ENCODE data around the gene HIP1R. TPM values are rescaled to one million over a fixed set of nuclear protein-coding genes. Genes with fewer than 3 reads are reported as not detected.

The HIP1R gene, protein sequence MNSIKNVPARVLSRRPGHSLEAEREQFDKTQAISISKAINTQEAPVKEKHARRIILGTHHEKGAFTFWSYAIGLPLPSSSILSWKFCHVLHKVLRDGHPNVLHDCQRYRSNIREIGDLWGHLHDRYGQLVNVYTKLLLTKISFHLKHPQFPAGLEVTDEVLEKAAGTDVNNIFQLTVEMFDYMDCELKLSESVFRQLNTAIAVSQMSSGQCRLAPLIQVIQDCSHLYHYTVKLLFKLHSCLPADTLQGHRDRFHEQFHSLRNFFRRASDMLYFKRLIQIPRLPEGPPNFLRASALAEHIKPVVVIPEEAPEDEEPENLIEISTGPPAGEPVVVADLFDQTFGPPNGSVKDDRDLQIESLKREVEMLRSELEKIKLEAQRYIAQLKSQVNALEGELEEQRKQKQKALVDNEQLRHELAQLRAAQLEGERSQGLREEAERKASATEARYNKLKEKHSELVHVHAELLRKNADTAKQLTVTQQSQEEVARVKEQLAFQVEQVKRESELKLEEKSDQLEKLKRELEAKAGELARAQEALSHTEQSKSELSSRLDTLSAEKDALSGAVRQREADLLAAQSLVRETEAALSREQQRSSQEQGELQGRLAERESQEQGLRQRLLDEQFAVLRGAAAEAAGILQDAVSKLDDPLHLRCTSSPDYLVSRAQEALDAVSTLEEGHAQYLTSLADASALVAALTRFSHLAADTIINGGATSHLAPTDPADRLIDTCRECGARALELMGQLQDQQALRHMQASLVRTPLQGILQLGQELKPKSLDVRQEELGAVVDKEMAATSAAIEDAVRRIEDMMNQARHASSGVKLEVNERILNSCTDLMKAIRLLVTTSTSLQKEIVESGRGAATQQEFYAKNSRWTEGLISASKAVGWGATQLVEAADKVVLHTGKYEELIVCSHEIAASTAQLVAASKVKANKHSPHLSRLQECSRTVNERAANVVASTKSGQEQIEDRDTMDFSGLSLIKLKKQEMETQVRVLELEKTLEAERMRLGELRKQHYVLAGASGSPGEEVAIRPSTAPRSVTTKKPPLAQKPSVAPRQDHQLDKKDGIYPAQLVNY
- polyA plus RNA-seq (2011; rRNA removed) (9.0 and 10.3 TPM in 2 replicates), polyA plus RNA-seq (2017; fragmentation: RNase III; extraction: RNeasy Plus Mini Kit Qiagen cat#74134 plus additional on column Dnase treatment) (9.1 to 11.2 TPM (median 10.6 TPM) in 3 replicates), polyA minus RNA-seq (2011; rRNA and poly(A)+ RNA removed) (18.0 and 19.9 TPM in 2 replicates)
- 14.6 and 16.8 TPM in 2 replicates for polyA plus RNA-seq (2012; cell fraction: cytosol; rRNA removed)
- 85.5 and 100 TPM in 2 replicates for polyA plus RNA-seq (2012; cell fraction: nucleus; rRNA removed)

DNA sequence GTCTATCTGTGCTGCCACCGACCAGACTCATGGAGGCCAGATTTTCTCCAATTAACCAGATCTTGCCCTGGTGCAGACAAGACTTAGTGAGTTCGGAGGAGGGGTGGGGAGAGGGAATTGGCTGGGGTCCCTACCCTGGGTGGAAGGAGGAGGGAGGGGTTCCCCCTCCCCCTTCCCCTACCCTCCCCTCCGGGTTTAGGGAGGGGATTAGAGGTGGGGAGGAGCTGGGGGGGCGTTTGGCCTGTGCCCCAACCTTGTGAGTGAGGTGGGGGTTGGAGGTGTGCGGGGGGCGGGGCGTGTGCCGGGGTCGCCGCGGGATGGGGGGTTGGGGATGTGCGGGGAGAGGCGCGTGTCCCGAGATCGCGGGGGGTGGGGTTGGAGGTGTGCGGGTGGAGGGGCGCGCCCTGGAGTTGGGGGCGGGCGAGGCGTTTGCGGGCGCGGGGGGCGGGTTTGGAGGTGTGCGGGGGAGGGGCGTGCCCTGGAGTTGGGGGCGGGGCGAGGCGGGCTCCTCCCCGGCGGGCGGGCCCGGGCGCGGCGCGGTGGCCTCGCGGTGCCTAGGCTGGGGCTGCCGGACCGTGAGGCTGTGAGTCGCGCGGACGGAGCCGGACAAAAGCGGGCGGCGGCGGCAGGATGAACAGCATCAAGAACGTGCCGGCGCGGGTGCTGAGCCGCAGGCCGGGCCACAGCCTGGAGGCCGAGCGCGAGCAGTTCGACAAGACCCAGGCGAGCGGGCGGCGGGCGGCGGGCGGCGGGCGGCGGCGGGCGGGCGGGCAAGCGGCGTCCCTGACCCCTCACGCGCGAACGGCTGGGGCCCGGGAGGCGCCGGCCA is at the start of gene HIP1R:
HIP1R (plus strand) TSS at position 537 of the 829 bp plus-strand sequence; CDS start at position 631, 94 bp downstream.
- peak within 1 kb of the TSS; percentile 95 for H3K4me2 ChIP-seq
- no peak for FAIRE-seq
- ChIA-PET POLR2A (interaction anchor here (0.5 kb wide), 1 partner anchor 62 kb away, joined by 3 read pairs; no protein-coding TSS in a partner anchor), CTCF (interaction anchor here (0.8 to 4.2 kb wide), 9 partner anchors 9 to 81 kb away, joined by 3 to 31 read pairs (median 3); no protein-coding TSS in a partner anchor)
- peak; percentile 49 to 50 for DNase-seq (ENCODE audit: low read depth in 1 of 2, low spot score in 1 of 2)
- peak within 1 kb of the TSS; percentile 82 to 87 for H3K27ac ChIP-seq
- peak; percentile 57 to 61 for ATAC-seq
- no peaks in the 10 kb centered on the region for H3K9me3 ChIP-seq
- WGBS (ENCODE audit: missing lambda C conversion rate) = 1% methylated on average over 16 of the region's 85 CpGs
- H3K4me1 ChIP-seq = peaks cover 29% of the 10 kb centered on the region
- TF ChIP-seq KDM1A (IDR thresholded peaks at IDR 0.05; ENCODE audit: low read depth) = no peak
- peak; percentile 50 for TF ChIP-seq POLR2A (IDR thresholded peaks at IDR 0.05; ENCODE audit: low read length)
- peak within 1 kb of the TSS; percentile 98 for H3K4me3 ChIP-seq

DNA sequence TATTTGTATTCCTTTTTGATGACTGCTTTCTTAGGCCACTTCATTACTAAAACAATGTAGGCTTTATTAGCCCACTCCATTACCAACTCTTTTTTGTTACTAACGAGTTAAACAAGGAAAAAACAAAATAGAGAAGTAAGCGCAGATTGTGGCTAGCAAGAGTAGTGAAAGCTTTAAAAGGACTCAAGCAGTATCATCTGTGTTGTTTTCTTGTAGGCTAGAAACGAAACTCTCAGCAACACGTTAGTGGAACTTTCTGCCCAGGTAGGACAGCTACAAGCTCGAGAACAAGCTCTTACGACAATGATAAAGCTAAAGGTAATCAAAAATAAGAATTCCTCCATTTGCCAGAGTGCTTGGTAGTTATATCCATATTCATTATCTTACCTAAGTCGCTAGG is 49.8 kb upstream of the HIP1R start:
- H3K4me1 ChIP-seq = no peaks in the 10 kb centered on the region
- no peak overlapping the region for H3K27ac ChIP-seq
- no peak overlapping the region for H3K4me3 ChIP-seq
- TF ChIP-seq GATA3 (IDR thresholded peaks at IDR 0.05; ENCODE audit: borderline replicate concordance) (no peak), RARB (CRISPR knock-in tag; IDR thresholded peaks at IDR 0.05) (no peak), KDM1A (IDR thresholded peaks at IDR 0.05; ENCODE audit: low read depth) (no peak), EHF (CRISPR knock-in tag; IDR thresholded peaks at IDR 0.05) (no peak), POLR2A (IDR thresholded peaks at IDR 0.05; ENCODE audit: low read length) (no peak), ESRRA (IDR thresholded peaks at IDR 0.05; ENCODE audit: borderline replicate concordance, low read length) (no peak), ZC3H11A (IDR thresholded peaks at IDR 0.05) (no peak), PHF8 (IDR thresholded peaks at IDR 0.05; ENCODE audit: borderline replicate concordance, low read depth) (no peak), JUNB (IDR thresholded peaks at IDR 0.05) (no peak), HOXA7 (CRISPR knock-in tag; IDR thresholded peaks at IDR 0.05) (no peak), NR3C1 (IDR thresholded peaks at IDR 0.05) (no peak), MAFK (IDR thresholded peaks at IDR 0.05; ENCODE audit: partially characterized antibody) (no peak), RNF2 (IDR thresholded peaks at IDR 0.05; ENCODE audit: borderline replicate concordance, low read depth) (no peak), POLR2AphosphoS2 (conservative IDR thresholded peaks at IDR 0.05; ENCODE audit: low read length) (no peak), EP300 (IDR thresholded peaks at IDR 0.05) (no peak)
- TF ChIP-seq, protein P1, sequence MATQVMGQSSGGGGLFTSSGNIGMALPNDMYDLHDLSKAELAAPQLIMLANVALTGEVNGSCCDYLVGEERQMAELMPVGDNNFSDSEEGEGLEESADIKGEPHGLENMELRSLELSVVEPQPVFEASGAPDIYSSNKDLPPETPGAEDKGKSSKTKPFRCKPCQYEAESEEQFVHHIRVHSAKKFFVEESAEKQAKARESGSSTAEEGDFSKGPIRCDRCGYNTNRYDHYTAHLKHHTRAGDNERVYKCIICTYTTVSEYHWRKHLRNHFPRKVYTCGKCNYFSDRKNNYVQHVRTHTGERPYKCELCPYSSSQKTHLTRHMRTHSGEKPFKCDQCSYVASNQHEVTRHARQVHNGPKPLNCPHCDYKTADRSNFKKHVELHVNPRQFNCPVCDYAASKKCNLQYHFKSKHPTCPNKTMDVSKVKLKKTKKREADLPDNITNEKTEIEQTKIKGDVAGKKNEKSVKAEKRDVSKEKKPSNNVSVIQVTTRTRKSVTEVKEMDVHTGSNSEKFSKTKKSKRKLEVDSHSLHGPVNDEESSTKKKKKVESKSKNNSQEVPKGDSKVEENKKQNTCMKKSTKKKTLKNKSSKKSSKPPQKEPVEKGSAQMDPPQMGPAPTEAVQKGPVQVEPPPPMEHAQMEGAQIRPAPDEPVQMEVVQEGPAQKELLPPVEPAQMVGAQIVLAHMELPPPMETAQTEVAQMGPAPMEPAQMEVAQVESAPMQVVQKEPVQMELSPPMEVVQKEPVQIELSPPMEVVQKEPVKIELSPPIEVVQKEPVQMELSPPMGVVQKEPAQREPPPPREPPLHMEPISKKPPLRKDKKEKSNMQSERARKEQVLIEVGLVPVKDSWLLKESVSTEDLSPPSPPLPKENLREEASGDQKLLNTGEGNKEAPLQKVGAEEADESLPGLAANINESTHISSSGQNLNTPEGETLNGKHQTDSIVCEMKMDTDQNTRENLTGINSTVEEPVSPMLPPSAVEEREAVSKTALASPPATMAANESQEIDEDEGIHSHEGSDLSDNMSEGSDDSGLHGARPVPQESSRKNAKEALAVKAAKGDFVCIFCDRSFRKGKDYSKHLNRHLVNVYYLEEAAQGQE (IDR thresholded peaks at IDR 0.05) = no peak
- CTCF ChIA-PET = interaction anchor here (0.5 to 9.6 kb wide), 3 partner anchors 9 to 167 kb away, joined by 4 to 79 read pairs (median 4); no protein-coding TSS in a partner anchor
- 55% methylated on average over 7 of the region's 7 CpGs for WGBS (ENCODE audit: missing lambda C conversion rate)
- POLR2A ChIA-PET = no interaction called here
- FAIRE-seq (no peak), DNase-seq (ENCODE audit: low read depth in 1 of 2, low spot score in 1 of 2) (no peak), ATAC-seq (no peak)
- H3K4me2 ChIP-seq = no peak overlapping the region
- H3K9me3 ChIP-seq = no peaks in the 10 kb centered on the region

Data from A549 (cell line).